Measurements from ENCODE around the gene SEMA6A. TPM values are rescaled to one million over a fixed set of nuclear protein-coding genes. Genes with fewer than 3 reads are reported as not detected.

SEMA6A gene
- polyA plus RNA-seq, 3 donors: 0.16 TPM; not detected in 2

GRCh38 chr5:116509483-116510244 lies 65.0 kb downstream of the SEMA6A start:
- 92% methylated on average over 4 of the region's 6 CpGs for WGBS (ENCODE audit: insufficient coverage)

GRCh38 chr5:116508835-116509234 lies 65.8 kb downstream of the SEMA6A start:
- no peak for DNase-seq
- no peaks in the 10 kb centered on the region for H3K4me1 Mint-ChIP-seq
- no peak overlapping the region for H3K27ac Mint-ChIP-seq
- H3K9me3 Mint-ChIP-seq: peaks cover 0 to 4% (median 0%) of the 10 kb centered on the region in 7 donors
- H3K27me3 Mint-ChIP-seq (ENCODE audit: low read depth in 3 of 3): peaks cover 0 to 2% (median 0%) of the 10 kb centered on the region in 3 donors
- Histone ChIP-seq H3K9ac (ENCODE audit: insufficient read depth, low read length, poor library complexity, severe bottlenecking) (no peak overlapping the region), H2AFZ (ENCODE audit: insufficient read depth, low read depth, low read length, poor library complexity, severe bottlenecking) (no peak overlapping the region), H3K4me2 (replicated peaks; ENCODE audit: extremely low read depth, low read length, poor library complexity, severe bottlenecking) (no peak overlapping the region), H3K27me3 (ENCODE audit: control insufficient read depth in 2 of 2, insufficient read depth in 2 of 2, low read length in 2 of 2) (no peaks in the 10 kb centered on the region), H3K27ac (ENCODE audit: low read depth in 1 of 2, low read length in 2 of 2) (no peak overlapping the region), H3K9me3 (replicated peaks in 1 of 2; ENCODE audit: control insufficient read depth in 1 of 2, insufficient read depth in 1 of 2, low read length in 2 of 2) (no peaks in the 10 kb centered on the region), H3K4me3 (replicated peaks in 1 of 3; ENCODE audit: low read depth in 2 of 3, low read length in 3 of 3) (no peak overlapping the region), H3K79me2 (ENCODE audit: insufficient read depth, low read length) (no peaks in the 10 kb centered on the region), H4K20me1 (ENCODE audit: insufficient read depth, low read length) (no peaks in the 10 kb centered on the region), H3K4me1 (ENCODE audit: control insufficient read depth in 1 of 2, insufficient read depth in 2 of 2, low read length in 2 of 2) (no peaks in the 10 kb centered on the region), H3K36me3 (replicated peaks in 1 of 2; ENCODE audit: control insufficient read depth in 1 of 2, insufficient read depth in 2 of 2, low read length in 2 of 2) (no peaks in the 10 kb centered on the region)
- H3K4me3 Mint-ChIP-seq: no peak overlapping the region
- TF ChIP-seq CTCF (IDR thresholded peaks at IDR 0.05): no peak
- no peaks in the 10 kb centered on the region for H3K36me3 Mint-ChIP-seq
- WGBS (ENCODE audit: insufficient coverage): 97% methylated on average over 5 of the region's 6 CpGs
- intact Hi-C loops (cut with micrococcal nuclease): no loop called here

More at GRCh38 chr5:116509483-116510244, 65.0 kb downstream of the SEMA6A start:
- Mint-ChIP-seq H3K4me3 (no peak overlapping the region), H3K36me3 (no peaks in the 10 kb centered on the region), H3K9me3 (peaks cover 0 to 4% (median 0%) of the 10 kb centered on the region in 7 donors), H3K4me1 (no peaks in the 10 kb centered on the region), H3K27ac (peak overlapping the region in 1 of 7 donors; percentile 0), H3K27me3 (ENCODE audit: low read depth in 3 of 3) (peaks cover 0 to 2% (median 0%) of the 10 kb centered on the region in 3 donors)
- Histone ChIP-seq H3K27me3 (ENCODE audit: control insufficient read depth in 2 of 2, insufficient read depth in 2 of 2, low read length in 2 of 2) (no peaks in the 10 kb centered on the region), H3K4me2 (replicated peaks; ENCODE audit: extremely low read depth, low read length, poor library complexity, severe bottlenecking) (no peak overlapping the region), H3K9me3 (replicated peaks in 1 of 2; ENCODE audit: control insufficient read depth in 1 of 2, insufficient read depth in 1 of 2, low read length in 2 of 2) (no peaks in the 10 kb centered on the region), H3K4me1 (ENCODE audit: control insufficient read depth in 1 of 2, insufficient read depth in 2 of 2, low read length in 2 of 2) (no peaks in the 10 kb centered on the region), H4K20me1 (ENCODE audit: insufficient read depth, low read length) (no peaks in the 10 kb centered on the region), H3K9ac (ENCODE audit: insufficient read depth, low read length, poor library complexity, severe bottlenecking) (no peak overlapping the region), H3K4me3 (replicated peaks in 1 of 3; ENCODE audit: low read depth in 2 of 3, low read length in 3 of 3) (no peak overlapping the region), H2AFZ (ENCODE audit: insufficient read depth, low read depth, low read length, poor library complexity, severe bottlenecking) (no peak overlapping the region), H3K36me3 (replicated peaks in 1 of 2; ENCODE audit: control insufficient read depth in 1 of 2, insufficient read depth in 2 of 2, low read length in 2 of 2) (no peaks in the 10 kb centered on the region), H3K79me2 (ENCODE audit: insufficient read depth, low read length) (no peaks in the 10 kb centered on the region), H3K27ac (ENCODE audit: low read depth in 1 of 2, low read length in 2 of 2) (no peak overlapping the region)
- no peak for DNase-seq
- intact Hi-C loops (cut with micrococcal nuclease): no loop called here
- no peak for TF ChIP-seq CTCF (IDR thresholded peaks at IDR 0.05)

Measured in CD14-positive monocyte (primary cell).